ENCODE measurements around the gene SUPT4H1. TPM values are rescaled to one million over a fixed set of nuclear protein-coding genes. Genes with fewer than 3 reads are reported as not detected.

Gene SUPT4H1
- total and polyA plus RNA-seq, 9 of the 15 experiments (the other 6 are each of a cell fraction or from before 2014, with no cell fraction given): 62.1 to 320 (median 117) TPM

GRCh38 chr17:58337600-58338453 is 14.2 kb downstream of the SUPT4H1 start (continued):
- no peak; the same call in 1 of the 2 replicates for TF ChIP-seq NKRF (IDR thresholded peaks at IDR 0.05; ENCODE audit: borderline replicate concordance)
- TF ChIP-seq CREB5 (CRISPR knock-in tag; IDR thresholded peaks at IDR 0.05): no peak
- no peak for TF ChIP-seq ZNF408 (CRISPR knock-in tag; IDR thresholded peaks at IDR 0.05; ENCODE audit: low read depth)
- no peak for TF ChIP-seq SFPQ (IDR thresholded peaks at IDR 0.05; ENCODE audit: low read depth, low read length)
- TF ChIP-seq ZNF165 (CRISPR knock-in tag; IDR thresholded peaks at IDR 0.05; ENCODE audit: borderline replicate concordance): no peak
- no peak for TF ChIP-seq ZNF717 (CRISPR knock-in tag; IDR thresholded peaks at IDR 0.05)
- TF ChIP-seq ZNF764 (CRISPR knock-in tag; IDR thresholded peaks at IDR 0.05; ENCODE audit: low read depth): no peak
- TF ChIP-seq SMARCC2 (IDR thresholded peaks at IDR 0.05; ENCODE audit: low read depth): no peak
- peak; percentile 68; the same call in 1 of the 2 replicates for TF ChIP-seq SPI1 (IDR thresholded peaks at IDR 0.05; ENCODE audit: borderline replicate concordance, low read depth, low read length)
- no peak for TF ChIP-seq ZNF146 (CRISPR knock-in tag; IDR thresholded peaks at IDR 0.05; ENCODE audit: unreplicated experiment)
- TF ChIP-seq CAMTA2 (CRISPR knock-in tag; conservative IDR thresholded peaks at IDR 0.05): no peak
- no peak for TF ChIP-seq ZBTB8A (IDR thresholded peaks at IDR 0.05; ENCODE audit: partially characterized antibody)
- no peak for TF ChIP-seq ERF (CRISPR knock-in tag; IDR thresholded peaks at IDR 0.05)
- peak; percentile 95 for TF ChIP-seq TAF1 (IDR thresholded peaks at IDR 0.05; ENCODE audit: control insufficient read depth, extremely low read depth, insufficient read depth, low read length, severe bottlenecking)
- no peak for TF ChIP-seq ZNF780A (CRISPR knock-in tag; IDR thresholded peaks at IDR 0.05)
- TF ChIP-seq RB1 (IDR thresholded peaks at IDR 0.05; ENCODE audit: low read depth): peak; percentile 49; the same call in 1 of the 2 replicates
- no peak for TF ChIP-seq TCF7L2 (IDR thresholded peaks at IDR 0.05; ENCODE audit: low read depth, low read length)
- TF ChIP-seq VEZF1 (CRISPR knock-in tag; IDR thresholded peaks at IDR 0.05): peak; percentile 97
- peak in 1 of 2 experiments; percentile 48; a peak in 3 of 4 replicates for TF ChIP-seq NRF1 (conservative IDR thresholded peaks at IDR 0.05 in 1 of 2, IDR thresholded peaks at IDR 0.05 in 1 of 2)
- no peak for TF ChIP-seq ZNF134 (CRISPR knock-in tag; conservative IDR thresholded peaks at IDR 0.05)
- TF ChIP-seq ZSCAN29 (IDR thresholded peaks at IDR 0.05): no peak
- no peak for TF ChIP-seq ZNF668 (CRISPR knock-in tag; IDR thresholded peaks at IDR 0.05)
